ENCODE data around the gene TRPM3. TPM values are rescaled to one million over a fixed set of nuclear protein-coding genes. Genes with fewer than 3 reads are reported as not detected.
"Not testable (repeated sequence)": the region's sequence is repeated elsewhere in the genome, so short reads cannot be mapped to it uniquely, and the experiment has no call there.

The TRPM3 gene
- total RNA-seq, 1 experiment from 2014 or later: not detected

- in situ Hi-C loops (cut with HindIII; ENCODE audit: low sequenced_read_pairs): no loop called here
Observed at GRCh38 chr9:71025201-71025600, 96.2 kb downstream of the TRPM3 start.

GRCh38 chr9:71010258-71010657 is 111.2 kb downstream of the TRPM3 start:
- no peak for DNase-seq (ENCODE audit: low spot score)
- in situ Hi-C loops (cut with HindIII; ENCODE audit: low sequenced_read_pairs): no loop called here

More at GRCh38 chr9:71025201-71025600, 96.2 kb downstream of the TRPM3 start:
- no peak for DNase-seq (ENCODE audit: low spot score)

GRCh38 chr9:71005456-71005855 is 116.0 kb downstream of the TRPM3 start:
- DNase-seq (ENCODE audit: low spot score): no peak
- in situ Hi-C loops (cut with HindIII; ENCODE audit: low sequenced_read_pairs): no loop called here

- in situ Hi-C loops (cut with HindIII; ENCODE audit: low sequenced_read_pairs): no loop called here
- no peak for DNase-seq (ENCODE audit: low spot score)
Observed at GRCh38 chr9:71004196-71004595, 117.2 kb downstream of the TRPM3 start.

- in situ Hi-C loops (cut with HindIII; ENCODE audit: low sequenced_read_pairs): no loop called here
- DNase-seq (ENCODE audit: low spot score): no peak
Observed at GRCh38 chr9:71003346-71003745, 118.1 kb downstream of the TRPM3 start.

- in situ Hi-C loops (cut with HindIII; ENCODE audit: low sequenced_read_pairs): no loop called here
Observed at GRCh38 chr9:71001780-71002386, 119.5 kb downstream of the TRPM3 start.

GRCh38 chr9:70998962-70999361 is 122.5 kb downstream of the TRPM3 start:
- in situ Hi-C loops (cut with HindIII; ENCODE audit: low sequenced_read_pairs): no loop called here
- DNase-seq (ENCODE audit: low spot score): no peak

More at GRCh38 chr9:71001780-71002386, 119.5 kb downstream of the TRPM3 start:
- no peak for DNase-seq (ENCODE audit: low spot score)

- in situ Hi-C loops (cut with HindIII; ENCODE audit: low sequenced_read_pairs): no loop called here
- no peak for DNase-seq (ENCODE audit: low spot score)
Observed at GRCh38 chr9:70995511-70995910, 125.9 kb downstream of the TRPM3 start.

- in situ Hi-C loops (cut with HindIII; ENCODE audit: low sequenced_read_pairs): no loop called here
- DNase-seq (ENCODE audit: low spot score): no peak
Observed at GRCh38 chr9:70994582-70994981, 126.8 kb downstream of the TRPM3 start.

- DNase-seq (ENCODE audit: low spot score): no peak
- in situ Hi-C loops (cut with HindIII; ENCODE audit: low sequenced_read_pairs): no loop called here
Observed at GRCh38 chr9:70988551-70988950, 132.9 kb downstream of the TRPM3 start.

- no peak for DNase-seq (ENCODE audit: low spot score)
- in situ Hi-C loops (cut with HindIII; ENCODE audit: low sequenced_read_pairs): no loop called here
Observed at GRCh38 chr9:70987986-70988385, 133.4 kb downstream of the TRPM3 start.

GRCh38 chr9:70986984-70987383 is 134.4 kb downstream of the TRPM3 start:
- in situ Hi-C loops (cut with HindIII; ENCODE audit: low sequenced_read_pairs): no loop called here
- DNase-seq (ENCODE audit: low spot score): no peak

GRCh38 chr9:70983723-70984295 is 137.6 kb downstream of the TRPM3 start:
- in situ Hi-C loops (cut with HindIII; ENCODE audit: low sequenced_read_pairs): no loop called here
- DNase-seq (ENCODE audit: low spot score): no peak

GRCh38 chr9:70981312-70981711 is 140.1 kb downstream of the TRPM3 start:
- DNase-seq (ENCODE audit: low spot score): no peak
- in situ Hi-C loops (cut with HindIII; ENCODE audit: low sequenced_read_pairs): no loop called here

- in situ Hi-C loops (cut with HindIII; ENCODE audit: low sequenced_read_pairs): no loop called here
Observed at GRCh38 chr9:70979966-70980365, 141.5 kb downstream of the TRPM3 start.

GRCh38 chr9:70978085-70978484 is 143.3 kb downstream of the TRPM3 start:
- in situ Hi-C loops (cut with HindIII; ENCODE audit: low sequenced_read_pairs): no loop called here
- no peak for DNase-seq (ENCODE audit: low spot score)

More at GRCh38 chr9:70979966-70980365, 141.5 kb downstream of the TRPM3 start:
- no peak for DNase-seq (ENCODE audit: low spot score)

GRCh38 chr9:70975821-70976220 is 145.6 kb downstream of the TRPM3 start:
- no peak for DNase-seq (ENCODE audit: low spot score)
- in situ Hi-C loops (cut with HindIII; ENCODE audit: low sequenced_read_pairs): no loop called here

GRCh38 chr9:70971723-70972122 is 149.7 kb downstream of the TRPM3 start:
- no peak for DNase-seq (ENCODE audit: low spot score)
- in situ Hi-C loops (cut with HindIII; ENCODE audit: low sequenced_read_pairs): no loop called here

GRCh38 chr9:70966380-70966779 is 155.0 kb downstream of the TRPM3 start:
- DNase-seq (ENCODE audit: low spot score); in situ Hi-C loops (cut with HindIII; ENCODE audit: low sequenced_read_pairs): not testable (repeated sequence)

GRCh38 chr9:70964861-70965260 is 156.6 kb downstream of the TRPM3 start:
- in situ Hi-C loops (cut with HindIII; ENCODE audit: low sequenced_read_pairs): no loop called here
- DNase-seq (ENCODE audit: low spot score): peak; percentile 74

GRCh38 chr9:70963554-70963953 is 157.9 kb downstream of the TRPM3 start:
- in situ Hi-C loops (cut with HindIII; ENCODE audit: low sequenced_read_pairs): no loop called here
- DNase-seq (ENCODE audit: low spot score): peak; percentile 62

Data from G401 (cell line).